DOHH2 (cell line): ENCODE results near the gene GPN2.
"Not testable (repeated sequence)": the region's sequence is repeated elsewhere in the genome, so short reads cannot be mapped to it uniquely, and the experiment has no call there.

Experiments used
- H3F3A ChIP-seq: fragments of 200-600 bp; sonication (generic), shearing (Covaris generic); 2 replicates; pipeline ENCODE4 v1.6.0; 2016; ENCODE audit warnings: antibody characterized with exemption, mild to moderate bottlenecking; ENCODE audit not compliant: control insufficient read depth, insufficient read depth
- H3K27ac ChIP-seq: fragments of 200-600 bp; sonication (generic); 2 replicates; pipeline ENCODE4 v1.5.1; 2014; ENCODE audit warnings: low read depth, mild to moderate bottlenecking, low read length, moderate library complexity
- H3K27me3 ChIP-seq: fragments of 200-600 bp; sonication (generic); 2 replicates; pipeline ENCODE4 v1.6.1; 2014; ENCODE audit warnings: mild to moderate bottlenecking, low read length, mixed read lengths; ENCODE audit not compliant: control insufficient read depth
- H3K36me3 ChIP-seq: fragments of 200-600 bp; sonication (generic); 2 replicates; pipeline ENCODE4 v1.6.1; 2014; ENCODE audit warnings: mild to moderate bottlenecking, low read length, moderate library complexity, mixed read lengths; ENCODE audit not compliant: control insufficient read depth
- H3K4me1 ChIP-seq: fragments of 200-600 bp; sonication (generic); 2 replicates; pipeline ENCODE4 v1.6.1; 2014; ENCODE audit warnings: mild to moderate bottlenecking, low read length, mixed read lengths; ENCODE audit not compliant: control insufficient read depth
- H3K4me2 ChIP-seq: fragments of 200-600 bp; sonication (generic); 2 replicates; pipeline ENCODE4 v1.6.0; 2014; ENCODE audit warnings: mild to moderate bottlenecking, low read length, moderate library complexity
- H3K4me3 ChIP-seq: fragments of 200-600 bp; sonication (generic); 2 replicates; pipeline ENCODE4 v1.5.1; 2014; ENCODE audit warnings: mild to moderate bottlenecking, low read length, mixed read lengths
- H3K79me2 ChIP-seq: fragments of 200-600 bp; sonication (generic); 2 replicates; pipeline ENCODE4 v1.6.1; 2014; ENCODE audit warnings: mild to moderate bottlenecking, low read length, mixed read lengths; ENCODE audit not compliant: control insufficient read depth
- H3K9me2 ChIP-seq: fragments of 200-600 bp; sonication (generic); replicated peaks from 2 replicates; pipeline ENCODE4 v1.6.1; 2014; ENCODE audit warnings: mild to moderate bottlenecking, low read length, mixed read lengths; ENCODE audit not compliant: control insufficient read depth
- H3K9me3 ChIP-seq: fragments of 200-600 bp; sonication (generic); 2 replicates; pipeline ENCODE4 v1.6.1; 2014; ENCODE audit warnings: antibody characterized with exemption, low read length, mixed read lengths; ENCODE audit not compliant: control insufficient read depth, insufficient read depth
- H4K20me1 ChIP-seq: fragments of 200-600 bp; sonication (generic); 2 replicates; pipeline ENCODE4 v1.6.0; 2014; ENCODE audit warnings: low read depth, mild to moderate bottlenecking, antibody characterized with exemption, low read length, moderate library complexity; ENCODE audit not compliant: control insufficient read depth, insufficient read depth
- EZH2phosphoT487 ChIP-seq: fragments of 200-600 bp; sonication (generic); IDR thresholded peaks from 2 replicates; pipeline ENCODE4 v1.6.1; 2017; ENCODE audit warnings: borderline replicate concordance, mild to moderate bottlenecking, antibody characterized with exemption, low read length, moderate library complexity, mixed read lengths
- TF ChIP-seq, protein P1 (sequence below): fragments of 200-600 bp; sonication (generic); IDR thresholded peaks from one replicate; pipeline ENCODE4 v1.5.1; 2014; ENCODE audit warnings: antibody characterized with exemption, mild to moderate bottlenecking, low read depth, low read length; ENCODE audit not compliant: poor library complexity, severe bottlenecking

GPN2 gene

DNA sequence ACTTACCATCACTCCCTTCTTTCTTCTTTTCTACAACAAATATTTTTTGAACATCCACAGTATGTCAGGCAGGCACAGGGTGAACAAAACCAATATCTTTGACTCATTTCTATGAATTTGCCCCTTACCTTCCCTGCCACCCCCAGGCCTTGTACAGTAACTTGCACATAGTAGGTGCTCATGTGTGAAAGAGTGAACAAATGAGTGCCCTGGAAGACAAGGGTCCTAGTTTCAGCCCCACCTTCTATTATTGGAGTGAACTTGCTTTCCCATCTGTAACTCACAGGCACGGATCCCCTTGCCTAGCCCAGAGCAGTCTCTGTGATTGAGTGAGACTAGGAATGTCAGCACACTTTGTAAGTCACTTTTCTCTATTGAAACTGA is 50.8 kb downstream of the GPN2 start:
- TF ChIP-seq, protein P1, sequence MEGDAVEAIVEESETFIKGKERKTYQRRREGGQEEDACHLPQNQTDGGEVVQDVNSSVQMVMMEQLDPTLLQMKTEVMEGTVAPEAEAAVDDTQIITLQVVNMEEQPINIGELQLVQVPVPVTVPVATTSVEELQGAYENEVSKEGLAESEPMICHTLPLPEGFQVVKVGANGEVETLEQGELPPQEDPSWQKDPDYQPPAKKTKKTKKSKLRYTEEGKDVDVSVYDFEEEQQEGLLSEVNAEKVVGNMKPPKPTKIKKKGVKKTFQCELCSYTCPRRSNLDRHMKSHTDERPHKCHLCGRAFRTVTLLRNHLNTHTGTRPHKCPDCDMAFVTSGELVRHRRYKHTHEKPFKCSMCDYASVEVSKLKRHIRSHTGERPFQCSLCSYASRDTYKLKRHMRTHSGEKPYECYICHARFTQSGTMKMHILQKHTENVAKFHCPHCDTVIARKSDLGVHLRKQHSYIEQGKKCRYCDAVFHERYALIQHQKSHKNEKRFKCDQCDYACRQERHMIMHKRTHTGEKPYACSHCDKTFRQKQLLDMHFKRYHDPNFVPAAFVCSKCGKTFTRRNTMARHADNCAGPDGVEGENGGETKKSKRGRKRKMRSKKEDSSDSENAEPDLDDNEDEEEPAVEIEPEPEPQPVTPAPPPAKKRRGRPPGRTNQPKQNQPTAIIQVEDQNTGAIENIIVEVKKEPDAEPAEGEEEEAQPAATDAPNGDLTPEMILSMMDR = no peak
- no peak for TF ChIP-seq EZH2phosphoT487
- H4K20me1 ChIP-seq = no peaks in the 10 kb centered on the region
- H3K4me3 ChIP-seq = no peak overlapping the region
- no peaks in the 10 kb centered on the region for H3K9me3 ChIP-seq
- H3K4me2 ChIP-seq = no peak overlapping the region
- H3K79me2 ChIP-seq = no peaks in the 10 kb centered on the region; the same call in 1 of the 2 replicates
- H3F3A ChIP-seq = no peaks in the 10 kb centered on the region
- H3K36me3 ChIP-seq = peaks cover 47% of the 10 kb centered on the region
- H3K27ac ChIP-seq = no peak overlapping the region
- H3K4me1 ChIP-seq = peaks cover 11% of the 10 kb centered on the region
- H3K9me2 ChIP-seq = no peaks in the 10 kb centered on the region
- H3K27me3 ChIP-seq = no peaks in the 10 kb centered on the region

DNA sequence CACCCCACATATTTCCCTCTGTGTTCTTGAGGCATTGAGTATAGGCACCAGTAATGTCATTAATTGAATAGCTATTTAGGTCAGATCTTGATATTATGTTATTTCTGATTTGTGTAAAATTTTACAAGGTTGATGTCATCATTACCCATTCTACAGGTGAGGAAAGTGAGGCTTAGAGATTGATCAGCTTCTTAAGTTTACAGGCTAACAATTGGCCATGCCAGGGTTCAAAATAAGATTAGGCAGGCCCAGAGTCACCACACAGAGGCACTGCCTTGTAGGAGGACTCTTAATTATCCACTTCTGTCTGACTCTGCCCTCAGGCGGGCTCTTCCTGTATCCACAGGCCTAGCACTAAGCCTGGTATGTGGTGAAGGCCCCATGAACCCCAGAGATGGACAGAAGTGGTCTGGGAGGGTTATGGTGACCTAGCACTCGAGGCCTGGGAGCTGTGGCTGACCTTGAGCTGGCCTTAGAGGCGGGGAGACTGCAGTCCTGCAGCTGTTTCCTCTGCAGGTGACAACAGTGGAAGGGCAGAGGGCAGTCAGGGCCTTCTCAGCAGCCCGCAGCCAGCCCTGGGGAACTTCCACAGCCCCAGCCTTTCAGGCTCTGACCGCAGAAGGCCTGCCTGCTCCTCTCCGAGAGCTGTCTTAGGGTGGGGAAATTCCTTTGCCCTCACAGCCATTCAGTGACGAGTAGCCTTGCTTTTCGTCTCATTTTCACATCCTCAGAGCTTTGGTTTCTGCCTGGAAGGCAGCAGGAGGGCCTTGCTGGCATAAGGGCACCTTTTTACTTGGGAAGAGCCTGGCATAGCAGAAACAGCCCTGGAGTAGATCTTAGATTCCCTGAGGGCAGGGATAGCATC is 51.4 kb downstream of the GPN2 start:
- H3K4me1 ChIP-seq = peaks cover 18% of the 10 kb centered on the region
- H4K20me1 ChIP-seq = no peaks in the 10 kb centered on the region
- TF ChIP-seq, protein P1 = no peak
- no peak for TF ChIP-seq EZH2phosphoT487
- no peaks in the 10 kb centered on the region for H3K9me3 ChIP-seq
- no peaks in the 10 kb centered on the region for H3F3A ChIP-seq
- H3K4me2 ChIP-seq = no peak overlapping the region
- H3K27ac ChIP-seq = no peak overlapping the region
- no peaks in the 10 kb centered on the region for H3K9me2 ChIP-seq
- H3K79me2 ChIP-seq = no peaks in the 10 kb centered on the region; the same call in 1 of the 2 replicates
- no peak overlapping the region for H3K4me3 ChIP-seq
- peaks cover 51% of the 10 kb centered on the region for H3K36me3 ChIP-seq
- H3K27me3 ChIP-seq = no peaks in the 10 kb centered on the region

DNA sequence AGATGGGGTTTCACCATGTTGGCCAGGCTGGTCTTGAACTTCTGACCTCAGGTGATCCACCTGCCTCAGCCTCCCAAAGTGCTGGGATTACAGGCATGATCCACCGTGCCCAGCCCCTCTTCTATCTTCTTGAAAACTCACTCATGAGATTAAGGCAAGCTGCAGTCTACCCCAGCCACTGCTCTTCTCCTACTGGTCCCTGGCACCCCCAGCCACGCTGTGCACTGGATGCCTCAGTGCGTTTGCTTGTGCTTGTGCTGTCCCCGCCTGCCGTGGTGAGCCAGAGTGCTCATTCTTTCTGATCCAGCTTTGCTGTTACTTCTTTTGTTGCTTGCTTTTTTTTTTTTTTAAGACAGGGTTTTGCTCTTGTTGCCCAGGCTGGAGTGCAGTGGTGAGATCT is 52.4 kb downstream of the GPN2 start:
- not testable (repeated sequence) for H3K4me2 ChIP-seq, H4K20me1 ChIP-seq, H3K4me3 ChIP-seq, H3K27ac ChIP-seq, H3K79me2 ChIP-seq, H3F3A ChIP-seq, H3K9me3 ChIP-seq, H3K27me3 ChIP-seq, H3K9me2 ChIP-seq
- H3K4me1 ChIP-seq = peaks cover 28% of the 10 kb centered on the region
- H3K36me3 ChIP-seq = peaks cover 57% of the 10 kb centered on the region
